Retina (tissue), 1 donor: ENCODE measurements around the gene MPRIP.
"Not testable (repeated sequence)": the region's sequence is repeated elsewhere in the genome, so short reads cannot be mapped to it uniquely, and the experiment has no call there.

Experiments used
- DNase-seq: peaks from one replicate; pipeline ENCODE4 v3.0.0-alpha.2; 2016

Gene MPRIP

DNA sequence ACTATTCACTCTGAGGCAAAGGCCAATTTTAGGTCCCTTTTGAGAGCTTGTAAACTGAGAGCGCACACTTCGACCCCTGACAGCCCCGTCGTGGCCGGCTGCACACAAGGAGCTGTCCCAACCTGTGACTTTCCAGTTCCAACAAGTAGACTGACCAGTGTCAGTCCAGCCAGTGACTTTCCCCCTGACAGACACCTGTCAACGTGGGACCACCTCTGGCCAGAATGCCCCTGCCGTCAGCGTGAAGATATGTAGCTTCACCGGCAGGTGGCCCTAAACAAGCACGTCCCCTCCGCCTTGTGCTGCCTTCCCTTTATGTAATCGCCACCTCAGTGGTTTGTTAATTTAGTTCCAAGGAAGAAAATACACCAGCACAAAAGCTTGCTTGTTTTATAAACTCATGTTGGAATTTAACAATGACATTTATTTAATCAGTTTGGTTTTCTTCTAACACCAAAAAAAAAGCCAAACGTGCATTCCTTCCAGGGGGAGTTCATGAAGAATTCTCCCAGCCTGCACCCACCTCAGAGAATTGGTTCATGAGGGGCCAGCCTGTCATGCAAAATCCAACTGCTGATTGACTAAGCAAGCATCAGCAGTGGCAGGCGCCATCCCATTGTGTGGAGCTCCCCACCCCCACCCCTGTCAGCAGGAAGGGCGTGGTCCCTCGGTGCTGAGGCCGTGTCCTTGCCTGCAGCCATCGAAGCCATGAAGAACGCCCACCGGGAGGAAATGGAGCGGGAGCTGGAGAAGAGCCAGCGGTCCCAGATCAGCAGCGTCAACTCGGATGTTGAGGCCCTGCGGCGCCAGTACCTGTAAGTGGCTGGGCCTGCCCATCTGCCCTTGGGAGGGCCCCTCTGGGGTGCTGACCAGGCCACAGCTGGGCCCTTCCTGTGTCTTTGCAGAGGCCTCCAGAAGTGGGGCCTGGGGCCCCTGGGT lies 130.0 kb downstream of the MPRIP start:
- no peak for DNase-seq

DNA sequence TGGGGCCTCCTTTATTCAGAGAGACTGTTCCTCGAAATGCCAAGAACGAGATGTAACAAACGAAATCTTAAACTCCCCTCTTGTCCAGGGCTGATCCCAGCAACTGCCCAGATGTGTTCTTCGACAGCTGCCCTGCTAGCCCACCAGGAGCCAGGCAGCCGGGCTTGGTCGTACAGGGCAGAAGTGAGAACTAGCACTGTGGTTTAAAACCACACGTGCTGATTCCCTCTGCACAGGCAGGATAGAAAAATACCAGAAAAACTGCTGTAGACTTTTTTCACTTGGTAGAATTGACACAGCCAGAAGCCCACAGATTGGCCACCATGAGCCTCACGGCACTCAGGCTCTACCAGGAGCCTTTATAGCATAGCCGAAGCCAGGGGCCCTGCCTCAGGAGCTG lies 130.7 kb downstream of the MPRIP start:
- no peak for DNase-seq

DNA sequence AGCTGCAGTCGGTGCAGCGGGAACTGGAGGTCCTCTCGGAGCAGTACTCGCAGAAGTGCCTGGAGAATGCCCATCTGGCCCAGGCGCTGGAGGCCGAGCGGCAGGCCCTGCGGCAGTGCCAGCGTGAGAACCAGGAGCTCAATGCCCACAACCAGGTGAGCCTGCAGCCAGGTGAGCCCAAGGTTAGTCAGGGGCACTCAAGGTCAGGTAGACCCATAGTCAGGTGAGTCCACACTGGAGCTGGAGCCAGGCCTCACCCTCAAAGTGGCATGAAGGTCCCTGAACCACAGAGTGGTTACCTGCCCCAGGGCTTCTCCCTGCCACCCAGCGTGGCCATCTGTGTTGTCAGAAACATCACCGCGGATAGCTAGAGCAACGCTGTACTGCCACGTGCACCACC lies 131.7 kb downstream of the MPRIP start:
- DNase-seq: no peak

DNA sequence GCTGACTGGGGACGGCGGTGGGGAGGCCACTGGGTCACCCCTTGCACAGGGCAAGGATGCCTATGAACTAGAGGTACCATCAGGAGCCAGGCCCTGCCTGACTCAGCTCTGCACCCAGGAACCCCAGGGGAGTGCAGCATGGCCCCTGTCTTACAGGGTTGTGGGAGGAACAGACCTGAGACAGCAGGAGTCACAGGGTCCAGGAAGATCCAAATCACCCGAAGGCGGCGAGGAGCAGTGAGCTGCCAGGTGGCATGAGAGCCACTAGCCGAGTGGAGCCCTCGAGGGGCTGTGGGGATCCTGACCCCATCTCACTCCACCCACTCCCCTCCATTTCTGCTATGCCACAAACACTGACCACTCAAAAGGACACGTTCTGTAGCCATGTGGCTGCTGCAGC lies 133.1 kb downstream of the MPRIP start:
- DNase-seq: no peak

DNA sequence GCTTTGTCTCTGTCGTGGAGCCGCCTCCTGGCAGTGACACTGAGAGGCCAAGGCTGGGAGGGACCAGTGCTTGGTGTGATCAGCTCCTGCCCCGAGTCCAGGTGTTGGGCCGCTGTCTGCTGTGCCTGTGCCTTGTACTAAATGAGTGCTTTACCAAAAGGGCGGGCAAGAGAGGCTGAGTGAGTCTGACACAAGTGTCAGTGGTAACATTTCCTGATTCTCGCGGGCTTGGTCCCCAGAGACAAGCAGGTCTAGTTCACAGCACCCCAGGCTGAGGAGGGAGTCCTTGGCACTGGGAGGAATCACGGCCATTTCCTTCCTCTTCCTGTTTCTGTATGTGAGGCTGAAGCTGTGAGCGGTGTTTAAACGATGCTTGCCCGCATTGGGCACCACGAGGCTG lies 133.7 kb downstream of the MPRIP start:
- DNase-seq: no peak

DNA sequence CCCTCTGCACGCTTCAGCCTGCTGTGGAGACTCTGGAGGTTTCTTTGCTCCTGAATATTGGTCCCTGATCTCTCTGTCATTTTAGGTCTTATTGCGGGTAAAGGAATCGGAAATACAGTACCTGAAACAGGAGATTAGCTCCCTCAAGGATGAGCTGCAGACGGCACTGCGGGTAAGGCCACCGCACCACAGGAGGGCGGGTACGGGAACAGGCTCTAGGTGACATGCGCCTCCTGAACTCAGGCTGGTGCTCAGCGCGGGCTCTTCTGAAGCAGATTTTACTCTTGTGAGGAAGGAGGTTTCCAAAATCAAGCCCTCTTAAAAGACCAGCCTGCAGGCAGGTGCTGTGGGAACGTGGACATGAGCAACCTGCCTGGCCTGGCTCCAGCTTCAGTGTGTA lies 134.1 kb downstream of the MPRIP start:
- DNase-seq: no peak

DNA sequence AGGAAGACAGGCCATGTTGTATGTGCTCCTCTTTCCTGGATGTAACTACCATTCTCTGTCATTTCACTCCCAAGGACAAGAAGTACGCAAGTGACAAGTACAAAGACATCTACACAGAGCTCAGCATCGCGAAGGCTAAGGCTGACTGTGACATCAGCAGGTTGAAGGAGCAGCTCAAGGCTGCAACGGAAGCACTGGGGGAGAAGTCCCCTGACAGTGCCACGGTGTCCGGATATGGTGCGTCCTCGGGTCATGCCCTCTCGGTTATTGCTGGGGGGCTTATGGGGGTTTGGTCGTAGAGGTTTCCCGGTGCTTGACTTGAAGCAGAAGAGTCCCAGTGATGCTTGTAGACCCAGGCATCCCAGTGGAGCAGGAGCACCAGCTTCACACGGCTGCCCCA lies 134.9 kb downstream of the MPRIP start:
- no peak for DNase-seq

DNA sequence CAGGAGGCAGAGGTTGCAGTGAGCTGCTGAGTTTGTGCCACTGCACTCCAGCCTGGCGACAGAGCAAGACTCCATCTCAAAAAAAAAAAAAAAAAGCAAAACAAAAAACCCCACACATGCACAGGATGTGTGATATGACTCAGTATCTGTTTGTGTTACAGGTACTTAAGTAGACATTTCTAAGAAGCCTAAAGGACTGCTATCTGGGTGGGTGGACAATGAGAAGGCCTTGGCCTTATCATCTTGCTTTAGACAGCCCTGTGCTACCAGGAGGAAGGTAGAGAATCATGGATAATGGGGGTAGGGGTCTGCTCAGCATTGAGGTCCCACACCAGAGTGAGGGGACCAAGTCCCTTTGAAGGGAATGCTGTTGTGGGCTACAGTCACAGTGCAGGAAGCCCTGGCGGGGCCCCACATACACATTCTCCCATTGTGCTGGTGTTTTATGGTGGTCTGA lies 137.1 kb downstream of the MPRIP start:
- DNase-seq: no peak

DNA sequence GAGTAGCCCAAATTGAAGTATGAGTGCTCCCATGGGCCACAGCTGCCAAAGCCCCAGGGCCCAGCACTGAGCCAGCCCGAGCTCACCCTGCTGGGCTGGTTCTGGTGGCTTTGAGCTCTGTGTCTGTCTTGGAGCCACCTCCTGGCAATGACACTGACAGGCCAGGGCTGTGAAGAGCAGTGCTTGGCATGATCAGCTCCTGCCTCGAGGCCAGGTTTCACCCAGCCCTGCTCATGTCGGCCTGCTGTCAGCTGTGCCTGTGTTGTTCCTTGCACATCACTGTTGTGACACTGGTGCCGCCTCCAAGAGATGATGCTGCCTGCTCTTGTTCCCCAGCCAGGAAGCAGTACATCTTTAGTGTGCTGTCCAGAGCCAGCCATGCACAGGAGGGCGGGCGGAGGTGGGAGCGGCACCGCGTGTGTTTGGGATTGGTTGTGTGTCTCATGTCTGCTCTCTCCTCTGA lies 137.9 kb downstream of the MPRIP start:
- DNase-seq: no peak

DNA sequence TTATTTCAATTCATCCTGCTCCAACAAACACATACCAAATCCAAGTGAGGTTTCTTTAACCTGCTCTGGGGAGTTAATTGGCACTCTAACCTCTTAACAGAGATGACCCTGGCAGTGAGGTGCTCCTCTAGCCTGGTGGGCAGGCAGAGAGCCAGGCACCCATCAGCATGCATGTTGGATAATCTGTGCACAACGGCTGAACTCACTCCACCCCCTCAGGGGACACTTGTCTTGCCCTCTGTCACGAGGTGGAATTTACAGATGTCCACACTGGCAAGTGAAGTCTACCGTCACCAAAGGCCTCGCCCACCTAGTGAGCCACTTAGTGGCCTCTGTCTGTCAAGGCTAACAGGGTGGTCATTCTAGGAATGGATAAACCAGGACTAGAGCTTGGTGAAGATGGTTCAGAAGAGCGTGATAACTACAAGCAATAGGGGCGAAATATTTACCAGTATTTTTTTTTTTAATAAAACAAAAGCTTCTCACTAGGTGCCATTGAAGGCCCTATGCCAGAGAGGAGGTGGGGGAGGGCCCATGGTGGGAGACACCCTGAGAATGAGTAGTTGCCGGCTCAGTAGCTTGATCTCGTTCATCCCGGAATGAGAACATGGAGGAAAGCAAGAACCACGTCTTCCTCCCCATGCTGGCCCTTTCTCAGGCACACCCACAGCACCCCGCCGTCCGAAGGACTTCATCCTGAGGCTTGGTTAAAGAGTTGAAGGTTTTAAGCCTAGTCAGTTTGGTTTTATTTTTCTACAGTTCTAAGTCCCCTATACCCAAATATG lies 138.7 kb downstream of the MPRIP start:
- no peak for DNase-seq

DNA sequence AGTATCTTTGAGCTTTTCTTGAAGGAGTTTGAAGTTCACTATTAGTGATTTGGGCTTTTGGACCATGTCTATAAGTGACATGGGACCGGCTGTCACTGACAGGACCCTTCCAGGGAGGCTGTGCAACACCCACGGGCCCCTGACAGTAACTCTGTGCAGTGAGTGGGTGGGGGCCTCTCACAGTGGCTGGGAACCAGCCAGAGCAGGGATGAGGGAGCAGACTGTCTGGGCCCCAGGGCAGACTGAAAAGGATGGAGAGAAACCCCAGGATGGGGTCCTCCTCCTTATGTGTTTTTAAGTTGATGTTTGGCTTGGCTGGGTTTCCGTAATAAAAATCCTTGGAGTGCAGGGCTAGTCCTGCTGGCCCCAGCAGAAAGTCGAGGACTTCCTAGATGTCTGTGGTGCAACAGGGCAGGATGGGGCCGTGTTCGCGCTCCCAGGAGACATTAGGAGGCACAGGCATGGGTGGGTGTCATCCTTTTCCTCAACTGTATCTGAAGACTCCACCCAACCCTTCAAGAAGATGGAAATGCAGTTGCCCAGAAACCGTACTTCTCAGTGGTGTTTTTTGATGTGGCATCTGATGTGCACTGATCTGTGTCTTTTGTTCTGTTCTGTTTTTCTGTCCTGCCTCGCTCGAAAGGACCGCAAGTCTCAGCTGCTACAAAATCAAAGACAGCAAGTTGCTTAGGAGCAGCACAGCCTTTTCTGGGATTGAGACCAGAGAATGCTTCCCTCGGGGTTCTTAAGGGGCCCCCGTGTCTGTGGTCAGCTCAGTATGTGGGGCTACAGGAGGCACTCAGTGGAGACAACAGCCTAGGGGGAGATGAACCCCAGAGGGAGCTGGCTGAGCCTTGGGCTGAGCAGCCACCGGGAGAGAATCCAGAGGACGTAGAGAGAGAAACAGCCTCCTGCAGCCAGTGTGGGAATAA lies 139.7 kb downstream of the MPRIP start:
- no peak for DNase-seq

DNA sequence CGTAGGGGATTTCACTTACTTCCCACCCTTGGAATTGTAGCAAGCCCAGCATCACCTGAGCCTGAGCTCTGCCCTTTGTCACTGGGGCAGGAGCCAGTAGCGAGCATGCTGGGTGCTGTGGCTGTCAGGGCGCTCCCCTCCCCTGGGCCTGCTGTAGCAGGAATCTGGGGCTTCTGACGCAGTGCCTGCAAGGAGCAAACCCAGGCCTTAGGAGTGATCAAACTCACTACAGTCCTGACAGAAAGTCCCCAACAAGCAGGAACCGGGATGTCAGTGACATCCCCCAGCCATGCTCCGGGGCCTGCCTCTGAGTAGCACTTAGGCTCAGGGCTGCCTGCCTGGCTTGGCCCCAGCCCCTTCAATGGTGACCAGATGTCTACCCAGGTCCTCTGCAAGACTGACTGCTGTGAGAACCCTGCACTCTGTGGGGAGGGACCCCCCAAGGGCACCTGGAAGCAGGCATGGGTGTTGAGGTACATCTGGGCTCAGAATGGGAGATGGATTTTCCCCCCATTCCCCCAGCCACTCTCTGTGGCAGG lies 140.4 kb downstream of the MPRIP start:
- DNase-seq: no peak

DNA sequence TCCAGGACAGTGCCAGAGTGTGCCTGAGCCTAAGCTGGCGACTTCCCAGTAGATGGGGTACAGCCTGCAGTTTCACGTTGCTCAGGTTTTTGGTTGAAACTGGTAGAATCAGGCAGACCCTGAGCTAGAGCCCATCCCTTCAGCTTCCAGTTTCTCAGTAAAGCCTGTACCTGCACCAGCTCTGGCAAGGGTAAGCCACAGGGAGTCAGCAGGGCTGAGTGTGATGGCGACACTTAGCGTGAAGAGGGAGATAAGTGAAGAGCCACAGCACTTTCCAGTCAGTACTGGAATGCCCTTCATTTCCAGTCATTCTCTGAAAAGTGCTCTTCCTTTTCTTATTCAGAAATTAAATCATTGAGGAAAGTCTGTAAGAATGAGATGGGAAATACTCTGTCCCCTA lies 141.5 kb downstream of the MPRIP start:
- DNase-seq: no peak

DNA sequence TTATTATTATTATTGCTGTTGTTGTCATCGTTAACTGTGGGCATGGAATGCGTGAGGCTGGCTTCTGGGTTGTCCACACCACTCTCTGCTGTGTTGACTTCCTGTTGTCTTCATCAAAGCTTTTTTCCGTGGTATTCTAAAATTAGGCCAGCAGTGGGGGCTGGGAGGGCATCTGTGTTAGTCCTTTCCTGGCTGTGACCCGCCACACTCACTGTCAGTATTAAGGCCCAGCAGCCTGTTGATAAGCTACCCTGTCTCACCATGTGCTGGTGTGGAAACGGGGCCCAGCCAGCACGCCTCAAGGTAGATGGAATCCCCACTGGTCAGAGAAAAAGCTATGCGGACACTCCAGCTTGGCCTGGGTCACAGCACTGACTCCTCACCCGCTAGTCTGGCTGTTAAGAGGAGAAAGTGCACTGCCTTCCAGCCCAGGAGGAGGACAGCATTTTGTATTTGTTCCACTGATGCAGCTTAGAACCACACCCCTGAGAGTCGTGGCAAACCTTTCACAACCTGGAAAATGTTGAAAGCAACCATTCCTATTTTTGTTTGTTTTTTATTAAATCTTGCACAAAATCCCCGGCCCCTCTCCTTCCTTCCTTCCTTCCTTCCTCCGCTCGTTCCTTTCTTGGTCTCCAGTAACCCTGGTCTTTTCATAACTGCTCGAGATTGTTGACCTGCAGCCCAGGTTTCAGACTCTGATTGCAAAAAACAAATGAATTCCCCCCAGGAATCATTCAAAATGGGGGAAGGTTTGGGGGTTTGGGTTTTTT lies 142.9 kb downstream of the MPRIP start:
- DNase-seq: not testable (repeated sequence)

DNA sequence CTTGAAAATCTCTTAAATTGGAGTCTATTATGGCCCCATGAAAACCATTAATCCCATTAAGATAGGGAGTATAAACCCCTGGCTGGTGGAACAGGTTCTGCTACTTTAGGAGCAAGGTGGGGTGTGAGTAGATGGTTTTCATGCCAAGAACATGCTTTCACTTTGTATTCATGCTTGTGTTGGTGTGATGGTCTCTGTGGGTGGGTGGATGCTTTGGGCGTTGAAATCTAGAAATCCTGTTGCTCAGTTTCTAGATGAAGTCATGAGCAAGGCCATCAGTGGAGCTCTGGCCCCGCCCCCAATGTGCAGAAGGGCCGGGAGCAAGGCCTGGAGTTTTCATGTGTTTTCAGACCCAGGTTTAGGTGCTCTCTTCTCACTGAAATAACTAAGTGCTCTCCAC lies 143.8 kb downstream of the MPRIP start:
- DNase-seq: no peak

DNA sequence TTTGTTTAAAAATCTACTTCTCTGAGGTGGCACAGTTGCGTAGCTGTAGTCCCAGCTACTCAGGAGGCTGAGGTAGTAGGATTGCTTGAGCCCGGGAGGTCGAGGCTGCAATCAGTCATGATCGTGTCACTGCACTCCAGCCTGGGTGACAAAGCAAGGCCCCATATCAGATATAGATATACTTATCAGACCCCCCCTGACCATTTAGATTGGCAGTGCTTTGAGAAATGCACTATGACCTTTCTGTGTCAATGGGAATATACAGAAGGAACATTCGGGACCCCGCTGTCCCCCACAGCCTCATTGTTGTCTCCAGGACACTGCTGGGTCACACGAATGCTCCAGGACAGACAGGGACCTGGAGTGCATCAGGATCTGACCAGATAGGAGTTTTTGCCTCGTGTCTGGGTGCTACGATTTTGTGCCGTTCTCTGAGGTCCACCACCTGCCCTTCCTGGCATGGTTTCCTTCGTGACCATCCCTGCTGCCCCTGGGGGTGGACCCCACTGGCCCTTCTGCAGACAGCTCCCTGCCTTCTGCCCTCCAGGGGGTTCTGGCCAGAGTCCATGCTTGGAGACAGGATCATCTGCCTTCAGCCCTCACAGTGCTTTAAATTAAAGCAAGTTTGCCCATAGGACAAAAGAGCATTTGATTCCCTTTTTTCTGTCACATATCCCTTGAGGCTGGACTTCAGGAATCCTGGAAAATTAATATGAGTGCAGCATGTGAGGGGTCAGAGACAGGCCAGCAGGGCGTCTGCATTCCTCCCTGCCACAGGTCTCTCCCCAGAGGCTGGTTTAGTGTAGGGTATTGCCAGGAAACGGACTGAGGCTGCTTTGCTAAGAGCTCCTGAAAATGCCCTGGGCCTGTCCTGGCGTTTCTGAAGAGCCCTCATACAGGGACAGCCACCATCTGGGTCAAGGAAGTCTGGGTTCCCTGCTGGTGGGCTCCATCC lies 144.6 kb downstream of the MPRIP start:
- no peak for DNase-seq

DNA sequence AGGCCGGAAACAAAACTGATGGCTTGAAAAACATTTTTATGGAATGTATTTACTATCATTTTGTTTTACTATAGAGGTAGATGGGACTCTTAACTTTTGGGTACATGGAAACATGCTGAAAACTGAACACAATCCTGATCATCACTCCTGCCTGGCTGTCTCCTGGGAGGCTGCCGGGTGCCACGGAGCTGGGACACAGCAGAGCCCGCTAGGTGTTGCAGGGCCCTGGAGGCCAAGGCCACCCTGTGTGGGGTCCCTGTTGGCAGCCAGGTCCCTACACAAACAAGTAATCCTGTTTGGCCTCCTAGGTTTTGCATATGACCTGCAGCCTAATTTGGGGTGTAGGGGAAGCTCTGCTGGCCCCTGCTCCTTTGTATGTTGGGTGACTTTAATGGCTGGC lies 146.3 kb downstream of the MPRIP start:
- DNase-seq: no peak

DNA sequence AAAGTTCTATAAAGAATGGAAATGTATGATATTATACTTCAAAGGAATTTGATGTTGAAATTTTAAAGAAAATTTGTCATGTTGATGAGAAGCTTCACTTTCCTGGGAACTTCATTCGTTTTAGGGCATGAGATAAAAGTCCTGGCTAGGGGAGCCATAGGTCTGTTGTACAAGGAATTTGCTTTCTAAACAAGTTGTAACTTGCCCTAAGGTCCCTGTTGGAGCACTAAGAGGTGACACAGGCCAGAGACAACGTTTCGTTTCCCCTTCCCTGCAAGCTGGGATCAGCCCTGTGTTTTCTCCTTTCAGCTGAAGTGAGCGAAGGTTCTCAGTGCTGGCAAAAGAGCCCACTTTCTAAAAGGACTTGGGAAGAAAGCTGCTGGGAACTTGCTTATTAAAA lies 147.3 kb downstream of the MPRIP start:
- no peak for DNase-seq

DNA sequence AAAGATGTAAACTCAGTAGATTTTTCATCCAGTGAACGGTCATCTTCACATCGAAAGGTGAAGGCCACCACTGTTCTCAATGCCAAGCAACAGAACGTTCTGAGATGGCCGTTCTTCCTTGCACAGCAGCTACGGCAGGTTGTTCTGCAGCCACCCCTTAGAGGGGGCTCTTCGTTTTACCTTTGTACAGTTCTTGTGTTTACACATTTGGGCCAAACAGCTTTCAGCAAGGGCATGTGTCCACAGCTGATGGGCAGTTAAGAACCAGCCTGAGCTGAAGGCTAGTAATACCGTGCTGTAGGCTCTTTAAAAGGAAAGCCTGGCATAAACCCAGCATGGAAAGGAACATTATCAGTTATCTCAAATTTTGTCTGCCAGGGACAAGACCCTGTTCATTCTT lies 147.9 kb downstream of the MPRIP start:
- no peak for DNase-seq

DNA sequence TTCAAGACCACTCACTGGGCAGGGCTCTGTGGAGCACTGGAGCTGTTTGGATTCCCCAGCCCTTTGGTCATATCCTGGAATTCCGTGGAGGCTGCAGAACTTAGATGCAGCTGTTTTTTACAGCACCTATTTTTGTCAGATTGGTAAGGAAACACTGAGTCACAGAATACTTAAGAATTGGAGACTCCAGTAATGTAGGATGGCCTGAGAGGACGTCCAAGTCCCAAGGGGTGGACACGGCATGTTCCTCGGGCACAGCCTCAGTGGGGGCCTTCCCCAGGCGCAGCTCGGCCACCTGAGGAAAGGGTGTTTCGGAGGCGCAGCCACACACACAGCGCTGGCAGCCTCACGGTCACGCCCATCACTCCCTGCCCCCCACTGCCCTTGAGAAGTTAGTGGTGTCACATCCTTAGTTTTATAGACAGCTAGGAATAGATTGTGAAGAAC lies 149.1 kb downstream of the MPRIP start:
- no peak for DNase-seq
